Measurements from ENCODE around the gene TFF1. TPM values are rescaled to one million over a fixed set of nuclear protein-coding genes. Genes with fewer than 3 reads are reported as not detected.

Gene TFF1
- total RNA-seq, 2 experiments from 2014 or later: 1.1 TPM; not detected in 1

- no peak overlapping the region for H3K27ac Mint-ChIP-seq
- no peak for ATAC-seq
- DNase-seq: peak; percentile 61
- intact Hi-C loops (cut with micrococcal nuclease): no loop called here
- peak overlapping the region; percentile 64 for H3K4me3 Mint-ChIP-seq
- H3K36me3 Mint-ChIP-seq (ENCODE audit: low read depth): peaks cover 27% of the 10 kb centered on the region
- TF ChIP-seq, protein P1, sequence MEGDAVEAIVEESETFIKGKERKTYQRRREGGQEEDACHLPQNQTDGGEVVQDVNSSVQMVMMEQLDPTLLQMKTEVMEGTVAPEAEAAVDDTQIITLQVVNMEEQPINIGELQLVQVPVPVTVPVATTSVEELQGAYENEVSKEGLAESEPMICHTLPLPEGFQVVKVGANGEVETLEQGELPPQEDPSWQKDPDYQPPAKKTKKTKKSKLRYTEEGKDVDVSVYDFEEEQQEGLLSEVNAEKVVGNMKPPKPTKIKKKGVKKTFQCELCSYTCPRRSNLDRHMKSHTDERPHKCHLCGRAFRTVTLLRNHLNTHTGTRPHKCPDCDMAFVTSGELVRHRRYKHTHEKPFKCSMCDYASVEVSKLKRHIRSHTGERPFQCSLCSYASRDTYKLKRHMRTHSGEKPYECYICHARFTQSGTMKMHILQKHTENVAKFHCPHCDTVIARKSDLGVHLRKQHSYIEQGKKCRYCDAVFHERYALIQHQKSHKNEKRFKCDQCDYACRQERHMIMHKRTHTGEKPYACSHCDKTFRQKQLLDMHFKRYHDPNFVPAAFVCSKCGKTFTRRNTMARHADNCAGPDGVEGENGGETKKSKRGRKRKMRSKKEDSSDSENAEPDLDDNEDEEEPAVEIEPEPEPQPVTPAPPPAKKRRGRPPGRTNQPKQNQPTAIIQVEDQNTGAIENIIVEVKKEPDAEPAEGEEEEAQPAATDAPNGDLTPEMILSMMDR (IDR thresholded peaks at IDR 0.05): no peak
- CTCF ChIA-PET: interaction anchor here (0.8 to 2.6 kb wide), 4 partner anchors 9 to 76 kb away, joined by 3 to 9 read pairs (median 4); no protein-coding TSS in a partner anchor
- no peaks in the 10 kb centered on the region for H3K27me3 Mint-ChIP-seq
- H3K9me3 Mint-ChIP-seq: peaks cover 3% of the 10 kb centered on the region
- H3K4me1 Mint-ChIP-seq (ENCODE audit: low read depth): peaks cover 42% of the 10 kb centered on the region
- POLR2A ChIA-PET: interaction anchor here (1.1 to 8.2 kb wide), 7 partner anchors 9 to 40 kb away, joined by 3 to 91 read pairs (median 4); partner anchors contain the start of gene UBASH3A
These were observed 47.2 kb upstream of the TFF1 start for GRCh38 chr21:42413500-42413899.

- intact Hi-C loops (cut with micrococcal nuclease): no loop called here
- Mint-ChIP-seq H3K9me3 (peaks cover 3% of the 10 kb centered on the region), H3K27ac (no peak overlapping the region), H3K4me1 (ENCODE audit: low read depth) (peaks cover 42% of the 10 kb centered on the region), H3K36me3 (ENCODE audit: low read depth) (peaks cover 27% of the 10 kb centered on the region), H3K4me3 (peak overlapping the region; percentile 64), H3K27me3 (no peaks in the 10 kb centered on the region)
- POLR2A ChIA-PET: interaction anchor here (1.1 to 8.2 kb wide), 5 partner anchors 9 to 39 kb away, joined by 3 to 91 read pairs (median 5); partner anchors contain the start of gene UBASH3A
- CTCF ChIA-PET: interaction anchor here (0.7 to 2.6 kb wide), 4 partner anchors 9 to 13 kb away, joined by 3 to 9 read pairs (median 3); no protein-coding TSS in a partner anchor
- TF ChIP-seq, protein P1 (IDR thresholded peaks at IDR 0.05): no peak
- ATAC-seq (no peak), DNase-seq (no peak)
These were observed 46.8 kb upstream of the TFF1 start for GRCh38 chr21:42413093-42413492.

GRCh38 chr21:42412636-42412933 lies 46.2 kb upstream of the TFF1 start:
- peaks cover 29% of the 10 kb centered on the region for H3K36me3 Mint-ChIP-seq (ENCODE audit: low read depth)
- POLR2A ChIA-PET: interaction anchor here (1.1 to 8.2 kb wide), 3 partner anchors 8 to 36 kb away, joined by 3 to 91 read pairs (median 31); partner anchors contain the start of gene UBASH3A
- H3K4me1 Mint-ChIP-seq (ENCODE audit: low read depth): peaks cover 46% of the 10 kb centered on the region

DNA sequence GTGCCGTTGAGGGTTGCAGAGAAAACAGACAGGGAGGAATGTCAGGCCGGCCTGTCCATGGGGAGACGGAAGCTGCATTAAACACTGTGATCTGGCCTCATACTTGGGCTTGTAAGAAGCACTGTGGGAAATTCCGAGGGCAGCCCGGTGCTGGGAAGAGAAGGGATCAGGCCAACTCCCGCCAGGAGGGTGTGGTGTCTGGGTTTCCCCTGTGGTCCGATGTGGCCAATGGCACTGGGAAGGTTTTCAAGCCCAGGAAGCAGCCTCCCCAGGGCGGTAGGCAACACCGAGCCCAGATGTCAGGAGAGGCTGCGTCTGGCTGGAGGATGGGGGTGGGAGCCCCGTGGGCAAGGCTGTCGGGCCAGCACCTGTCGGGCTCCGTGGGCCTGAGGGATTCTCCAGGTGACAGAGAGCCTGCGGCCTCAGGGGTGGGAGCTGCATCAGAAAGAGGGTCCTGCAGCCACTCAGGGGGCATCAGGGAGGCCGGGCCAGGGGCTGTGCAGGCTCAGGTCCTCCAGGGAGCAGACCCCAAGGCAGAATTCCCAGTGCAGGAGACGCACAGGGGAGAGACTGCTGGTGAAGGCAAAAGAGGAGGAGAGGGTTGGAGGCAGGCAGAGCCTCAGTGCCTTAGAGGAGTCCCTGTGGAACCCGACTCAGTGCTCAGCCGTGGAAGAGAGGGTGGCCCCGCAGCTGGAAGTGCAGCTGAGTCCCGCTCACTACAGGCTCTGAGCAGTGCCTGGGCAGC lies 45.7 kb upstream of the TFF1 start:
- Mint-ChIP-seq H3K27ac (no peak overlapping the region), H3K36me3 (ENCODE audit: low read depth) (peaks cover 30% of the 10 kb centered on the region), H3K4me1 (ENCODE audit: low read depth) (peaks cover 46% of the 10 kb centered on the region), H3K4me3 (no peak overlapping the region), H3K9me3 (no peaks in the 10 kb centered on the region), H3K27me3 (no peaks in the 10 kb centered on the region)
- ChIA-PET CTCF (interaction anchor here (0.7 to 2.6 kb wide), 4 partner anchors 8 to 30 kb away, joined by 3 to 9 read pairs (median 4); no protein-coding TSS in a partner anchor), POLR2A (interaction anchor here (1.1 to 8.2 kb wide), 5 partner anchors 8 to 36 kb away, joined by 3 to 91 read pairs (median 4); partner anchors contain the start of gene UBASH3A)
- TF ChIP-seq, protein P1 (IDR thresholded peaks at IDR 0.05): no peak
- intact Hi-C loops (cut with micrococcal nuclease): no loop called here
- no peak for DNase-seq
- ATAC-seq: no peak

More at GRCh38 chr21:42412636-42412933, 46.2 kb upstream of the TFF1 start:
- no peak for DNase-seq
- intact Hi-C loops (cut with micrococcal nuclease): no loop called here
- TF ChIP-seq, protein P1 (IDR thresholded peaks at IDR 0.05): no peak
- Mint-ChIP-seq H3K9me3 (peaks cover 2% of the 10 kb centered on the region), H3K27me3 (no peaks in the 10 kb centered on the region), H3K4me3 (no peak overlapping the region), H3K27ac (no peak overlapping the region)
- ATAC-seq: no peak
- CTCF ChIA-PET: interaction anchor here (0.7 to 2.6 kb wide), 2 partner anchors 8 to 10 kb away, joined by 3 to 9 read pairs; no protein-coding TSS in a partner anchor
